CD14-positive monocyte (primary cell): ENCODE results near the gene ARHGEF3. TPM values are rescaled to one million over a fixed set of nuclear protein-coding genes. Genes with fewer than 3 reads are reported as not detected.

ENCODE experiments used
- DNase-seq, 3 donors: peaks; one replicate each; pipeline ENCODE4 v3.0.0-alpha.2; 2011 to 2022
- H2AFZ ChIP-seq: 2 replicates; pipeline ENCODE4 v1.6.0; 2012; ENCODE audit warnings: mild to moderate bottlenecking, low read depth, low read length, inconsistent platforms; ENCODE audit not compliant: insufficient read depth, poor library complexity, severe bottlenecking
- H3K27ac ChIP-seq, 2 donors: 1 replicate in 1 of 2; 2 replicates in 1 of 2; pipeline ENCODE4 v1.5.1; 2012 to 2013; ENCODE audit warnings: low read length in 2 of 2, control low read depth in 1 of 2, inconsistent platforms in 1 of 2, low read depth in 1 of 2, mild to moderate bottlenecking in 1 of 2
- H3K27me3 ChIP-seq, 2 donors: one replicate each; pipeline versions ENCODE4 v1.6.0 to v1.6.1; 2011 to 2013; ENCODE audit warnings: low read length in 2 of 2; ENCODE audit not compliant: control insufficient read depth in 2 of 2, insufficient read depth in 2 of 2
- H3K36me3 ChIP-seq, 2 donors: replicated peaks in 1 of 2; 1 replicate in 1 of 2; 2 replicates in 1 of 2; pipeline versions ENCODE4 v1.5.1 to v1.6.1; 2012 to 2013; ENCODE audit warnings: low read length in 2 of 2, control low read depth in 1 of 2, inconsistent platforms in 1 of 2, mild to moderate bottlenecking in 1 of 2; ENCODE audit not compliant: insufficient read depth in 2 of 2, control insufficient read depth in 1 of 2
- H3K4me1 ChIP-seq, 2 donors: 1 replicate in 1 of 2; 2 replicates in 1 of 2; pipeline versions ENCODE4 v1.5.1 to v1.6.1; 2012 to 2013; ENCODE audit warnings: low read length in 2 of 2, control low read depth in 1 of 2, inconsistent platforms in 1 of 2, mild to moderate bottlenecking in 1 of 2, moderate library complexity in 1 of 2; ENCODE audit not compliant: insufficient read depth in 2 of 2, control insufficient read depth in 1 of 2
- H3K4me2 ChIP-seq: replicated peaks from 2 replicates; pipeline ENCODE3; 2012; ENCODE audit warnings: low read length, moderate library complexity, mild to moderate bottlenecking; ENCODE audit not compliant: poor library complexity, severe bottlenecking; ENCODE audit errors: extremely low read depth
- H3K4me3 ChIP-seq, 3 experiments: fragments of 200-600 bp in 1 of 3; sonication (generic) in 1 of 3; replicated peaks in 1 of 3; 1 replicate in 2 of 3; 2 replicates in 1 of 3; pipeline ENCODE4 v1.5.1; 2011 to 2013; ENCODE audit warnings: low read length in 3 of 3, mild to moderate bottlenecking in 3 of 3, control low read depth in 2 of 3, low read depth in 2 of 3, inconsistent platforms in 1 of 3, moderate library complexity in 1 of 3
- H3K79me2 ChIP-seq: 2 replicates; pipeline ENCODE4 v1.6.0; 2012; ENCODE audit warnings: mild to moderate bottlenecking, control low read depth, inconsistent platforms, low read length, moderate library complexity; ENCODE audit not compliant: insufficient read depth
- H3K9ac ChIP-seq: 2 replicates; pipeline ENCODE4 v1.6.0; 2017; ENCODE audit warnings: low read length, mild to moderate bottlenecking; ENCODE audit not compliant: insufficient read depth, poor library complexity, severe bottlenecking
- H3K9me3 ChIP-seq, 2 donors: replicated peaks in 1 of 2; 1 replicate in 1 of 2; 2 replicates in 1 of 2; pipeline versions ENCODE4 v1.5.1 to v1.6.1; 2012 to 2013; ENCODE audit warnings: low read length in 2 of 2, control low read depth in 1 of 2; ENCODE audit not compliant: control insufficient read depth in 1 of 2, insufficient read depth in 1 of 2
- H4K20me1 ChIP-seq: 2 replicates; pipeline ENCODE4 v1.6.0; 2012; ENCODE audit warnings: mild to moderate bottlenecking, low read length, control low read depth, moderate library complexity; ENCODE audit not compliant: insufficient read depth
- H3K27ac Mint-ChIP-seq, 7 donors: one replicate each; pipeline ENCODE4 v1.8.0; 2020; ENCODE audit warnings: mild to moderate bottlenecking in 7 of 7, mixed read lengths in 7 of 7, moderate library complexity in 6 of 7, inconsistent platforms in 2 of 7
- H3K27me3 Mint-ChIP-seq, 3 donors: one replicate each; pipeline ENCODE4 v1.8.0; 2021 to 2022; ENCODE audit warnings: low read depth in 3 of 3, mild to moderate bottlenecking in 3 of 3, mixed read lengths in 3 of 3, moderate library complexity in 3 of 3, inconsistent platforms in 1 of 3
- H3K36me3 Mint-ChIP-seq, 2 donors: one replicate each; pipeline ENCODE4 v1.8.0; 2020; ENCODE audit warnings: mixed read lengths in 2 of 2, inconsistent platforms in 1 of 2, mild to moderate bottlenecking in 1 of 2
- H3K4me1 Mint-ChIP-seq: one replicate; pipeline ENCODE4 v1.8.0; 2020; ENCODE audit warnings: mild to moderate bottlenecking, mixed read lengths
- H3K4me3 Mint-ChIP-seq, 2 donors: one replicate each; pipeline ENCODE4 v1.8.0; 2020; ENCODE audit warnings: mild to moderate bottlenecking in 2 of 2, mixed read lengths in 2 of 2, moderate library complexity in 1 of 2
- H3K9me3 Mint-ChIP-seq, 7 donors: one replicate each; pipeline ENCODE4 v1.8.0; 2020 to 2022; ENCODE audit warnings: mixed read lengths in 7 of 7, mild to moderate bottlenecking in 6 of 7, moderate library complexity in 6 of 7, inconsistent platforms in 2 of 7
- WGBS: methylation state at CpG from one replicate; pipeline ENCODE4 v1.1.5; 2013; ENCODE audit warnings: missing lambda C conversion rate; ENCODE audit not compliant: insufficient coverage; 5-methylcytosine and 5-hydroxymethylcytosine counted together
- intact Hi-C, 2 donors: fragments of 100-400 bp; cut with micrococcal nuclease; formaldehyde crosslinking; loops; one replicate each; pipeline versions ENCODE4 v1.15.0 to v1.15.1; 2023
- polyA plus RNA-seq, 3 donors: library from polyadenylated mRNA; depleted of rRNA in 1 of 3; unstranded in 2 of 3; stranded (reverse) in 1 of 3; fragments of 300-500 nt in 2 of 3; fragments of >200 nt in 1 of 3; fragmentation: Illumina TruSeq in 2 of 3; gene quantifications; 1 replicate in 2 of 3; 2 replicates in 1 of 3; pipeline ENCODE4 v1.2.3, GENCODE V29; 2012 to 2021
- TF ChIP-seq, protein P1 (sequence below): fragments of 200-600 bp; IDR thresholded peaks from one replicate; pipeline ENCODE4 v1.8.0; 2022; ENCODE audit warnings: antibody characterized with exemption, mild to moderate bottlenecking

ARHGEF3 gene
- polyA plus RNA-seq, 3 donors: 22.6 to 29.5 (median 26.5) TPM

DNA sequence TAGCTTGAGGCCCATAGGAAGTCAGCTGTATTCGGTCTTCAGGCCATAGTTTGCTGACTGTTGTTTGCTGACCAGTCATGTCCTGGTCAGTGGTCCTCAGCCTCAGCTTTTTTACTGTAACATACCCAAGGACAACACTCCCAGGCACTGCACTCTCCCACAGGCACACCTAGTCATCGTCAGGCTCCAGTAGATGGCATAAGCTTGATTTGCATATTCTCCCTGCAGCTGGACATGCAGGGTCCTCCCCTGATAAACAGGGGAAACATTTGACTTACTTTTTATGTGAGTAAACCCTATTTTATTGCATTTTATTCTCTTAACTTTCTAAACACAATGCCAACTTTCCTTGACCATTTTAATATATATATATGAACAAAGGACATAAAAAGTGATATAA is 22.9 kb downstream of the ARHGEF3 start:
- TF ChIP-seq, protein P1, sequence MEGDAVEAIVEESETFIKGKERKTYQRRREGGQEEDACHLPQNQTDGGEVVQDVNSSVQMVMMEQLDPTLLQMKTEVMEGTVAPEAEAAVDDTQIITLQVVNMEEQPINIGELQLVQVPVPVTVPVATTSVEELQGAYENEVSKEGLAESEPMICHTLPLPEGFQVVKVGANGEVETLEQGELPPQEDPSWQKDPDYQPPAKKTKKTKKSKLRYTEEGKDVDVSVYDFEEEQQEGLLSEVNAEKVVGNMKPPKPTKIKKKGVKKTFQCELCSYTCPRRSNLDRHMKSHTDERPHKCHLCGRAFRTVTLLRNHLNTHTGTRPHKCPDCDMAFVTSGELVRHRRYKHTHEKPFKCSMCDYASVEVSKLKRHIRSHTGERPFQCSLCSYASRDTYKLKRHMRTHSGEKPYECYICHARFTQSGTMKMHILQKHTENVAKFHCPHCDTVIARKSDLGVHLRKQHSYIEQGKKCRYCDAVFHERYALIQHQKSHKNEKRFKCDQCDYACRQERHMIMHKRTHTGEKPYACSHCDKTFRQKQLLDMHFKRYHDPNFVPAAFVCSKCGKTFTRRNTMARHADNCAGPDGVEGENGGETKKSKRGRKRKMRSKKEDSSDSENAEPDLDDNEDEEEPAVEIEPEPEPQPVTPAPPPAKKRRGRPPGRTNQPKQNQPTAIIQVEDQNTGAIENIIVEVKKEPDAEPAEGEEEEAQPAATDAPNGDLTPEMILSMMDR: no peak
- Mint-ChIP-seq H3K36me3 (peaks cover 14 to 18% of the 10 kb centered on the region in 2 donors), H3K4me1 (peaks cover 81% of the 10 kb centered on the region), H3K4me3 (no peak overlapping the region), H3K27me3 (peaks cover 0 to 2% (median 0%) of the 10 kb centered on the region in 3 donors), H3K27ac (no peak overlapping the region), H3K9me3 (peaks cover 0 to 3% (median 0%) of the 10 kb centered on the region in 7 donors)
- WGBS: 73% methylated on average over 2 of the region's 2 CpGs
- Histone ChIP-seq H3K36me3 (no peaks in the 10 kb centered on the region), H3K27ac (no peak overlapping the region), H3K4me1 (peaks cover 73 to 88% of the 10 kb centered on the region in 2 donors), H3K9me3 (no peaks in the 10 kb centered on the region), H4K20me1 (peaks cover 19% of the 10 kb centered on the region), H3K4me2 (no peak overlapping the region), H3K27me3 (no peaks in the 10 kb centered on the region), H3K4me3 (no peak overlapping the region), H3K9ac (no peak overlapping the region), H2AFZ (no peak overlapping the region), H3K79me2 (peaks cover 71% of the 10 kb centered on the region)
- intact Hi-C loops: no loop called here
- DNase-seq: no peak

DNA sequence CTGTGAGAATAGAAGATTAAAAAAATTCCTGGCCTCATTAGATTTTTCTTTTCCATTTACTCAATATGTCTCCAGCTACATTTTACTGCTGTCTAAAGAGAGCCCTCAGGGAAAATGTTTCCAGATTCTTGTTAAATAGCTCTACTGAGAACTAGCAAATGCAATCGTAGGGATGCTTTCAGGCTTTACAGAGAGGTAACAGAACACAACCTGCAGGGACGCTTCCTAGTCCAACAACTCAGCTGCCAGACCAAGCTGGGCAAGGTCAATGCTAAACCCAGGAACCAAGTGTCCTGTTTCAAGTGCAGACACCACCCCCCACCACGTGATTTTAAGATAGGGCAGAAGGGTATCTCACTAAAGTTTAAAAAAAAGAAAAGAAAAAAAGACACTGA is 25.2 kb downstream of the ARHGEF3 start:
- Mint-ChIP-seq H3K9me3 (peaks cover 0 to 3% (median 0%) of the 10 kb centered on the region in 7 donors), H3K4me1 (peaks cover 68% of the 10 kb centered on the region), H3K36me3 (peaks cover 26 to 32% of the 10 kb centered on the region in 2 donors), H3K27ac (no peak overlapping the region), H3K4me3 (no peak overlapping the region), H3K27me3 (peaks cover 0 to 3% (median 0%) of the 10 kb centered on the region in 3 donors)
- Histone ChIP-seq H3K4me2 (no peak overlapping the region), H3K36me3 (peaks cover 16 to 23% of the 10 kb centered on the region in 2 donors), H2AFZ (no peak overlapping the region), H3K4me3 (no peak overlapping the region), H4K20me1 (peaks cover 27% of the 10 kb centered on the region), H3K4me1 (peaks cover 58 to 72% of the 10 kb centered on the region in 2 donors), H3K9ac (no peak overlapping the region), H3K79me2 (peaks cover 54% of the 10 kb centered on the region), H3K27ac (no peak overlapping the region), H3K9me3 (no peaks in the 10 kb centered on the region), H3K27me3 (no peaks in the 10 kb centered on the region)
- no peak for DNase-seq
- intact Hi-C loops: no loop called here
- TF ChIP-seq, protein P1: no peak
- WGBS: 100% methylated on average over 2 of the region's 3 CpGs
